Activated CD8-positive, alpha-beta memory T cell treated with anti-CD3 and anti-CD28 coated beads, Interleukin-2, amount 50 U/mL, for 1 hour (primary cell): ENCODE data around the gene DEF6.
A peak's percentile ranks its signal among the peaks of the same experiment; 100 is the strongest.
"Not testable (repeated sequence)": the region's sequence is repeated elsewhere in the genome, so short reads cannot be mapped to it uniquely, and the experiment has no call there.

Experiments used
- DNase-seq: peaks from one replicate; pipeline ENCODE4 v3.0.0-alpha.2; 2020; ENCODE audit errors: extremely low read depth

Gene DEF6

DNA sequence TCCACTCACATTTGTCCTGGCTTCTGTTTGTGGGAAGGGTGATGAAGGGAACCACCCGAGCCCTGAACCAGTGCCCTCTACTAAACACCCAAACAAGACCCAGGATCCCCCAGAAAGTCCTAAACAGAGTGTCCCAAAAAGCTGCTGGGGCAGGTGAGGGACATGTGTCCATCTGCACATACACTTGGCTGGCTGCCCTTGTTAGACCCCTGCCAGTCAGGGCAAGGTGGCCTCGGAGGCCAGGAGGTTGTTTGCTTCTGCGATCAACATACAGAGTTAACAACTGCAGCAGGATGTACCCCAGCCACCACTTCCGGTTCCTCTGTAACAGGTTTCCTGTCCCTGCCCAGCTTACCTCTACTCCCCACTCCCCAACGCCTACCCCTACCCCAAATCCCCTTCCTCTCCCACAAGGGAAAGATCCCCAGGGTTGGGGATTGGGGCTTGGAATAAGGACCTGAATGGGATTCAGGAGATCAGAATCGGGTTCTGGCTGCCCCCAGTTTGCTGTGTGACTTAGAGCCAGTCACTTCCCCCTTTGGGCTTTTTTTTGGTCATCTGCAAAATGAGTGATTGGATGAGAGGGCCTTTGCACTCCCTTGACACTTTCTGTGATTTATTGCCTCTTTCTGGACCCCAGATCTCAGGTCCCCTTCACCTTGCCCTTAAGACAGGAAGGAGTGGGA lies 13.9 kb downstream of the DEF6 start:
- no peak for DNase-seq

DNA sequence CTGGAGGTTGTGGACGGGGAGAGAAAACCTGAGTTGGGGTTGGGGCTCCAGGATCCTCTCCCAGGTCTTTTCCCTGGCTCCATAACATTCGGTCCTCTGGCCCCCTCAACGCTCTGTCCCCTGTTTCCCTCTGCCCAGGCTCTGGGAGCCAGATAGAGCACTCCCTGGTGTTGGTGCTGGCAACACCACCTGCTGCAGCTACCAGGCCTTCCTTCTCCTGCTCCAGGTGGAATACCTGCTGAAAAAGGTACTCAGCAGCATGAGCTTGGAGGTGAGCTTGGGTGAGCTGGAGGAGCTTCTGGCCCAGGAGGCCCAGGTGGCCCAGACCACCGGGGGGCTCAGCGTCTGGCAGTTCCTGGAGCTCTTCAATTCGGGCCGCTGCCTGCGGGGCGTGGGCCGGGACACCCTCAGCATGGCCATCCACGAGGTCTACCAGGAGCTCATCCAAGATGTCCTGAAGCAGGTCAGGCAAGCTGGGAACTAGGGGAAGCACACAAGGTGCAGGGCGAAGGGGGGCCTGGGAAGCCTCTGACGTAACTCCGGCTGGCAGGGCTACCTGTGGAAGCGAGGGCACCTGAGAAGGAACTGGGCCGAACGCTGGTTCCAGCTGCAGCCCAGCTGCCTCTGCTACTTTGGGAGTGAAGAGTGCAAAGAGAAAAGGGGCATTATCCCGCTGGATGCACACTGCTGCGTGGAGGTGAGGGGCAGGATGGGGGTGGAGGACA lies 14.6 kb downstream of the DEF6 start:
- no peak for DNase-seq

DNA sequence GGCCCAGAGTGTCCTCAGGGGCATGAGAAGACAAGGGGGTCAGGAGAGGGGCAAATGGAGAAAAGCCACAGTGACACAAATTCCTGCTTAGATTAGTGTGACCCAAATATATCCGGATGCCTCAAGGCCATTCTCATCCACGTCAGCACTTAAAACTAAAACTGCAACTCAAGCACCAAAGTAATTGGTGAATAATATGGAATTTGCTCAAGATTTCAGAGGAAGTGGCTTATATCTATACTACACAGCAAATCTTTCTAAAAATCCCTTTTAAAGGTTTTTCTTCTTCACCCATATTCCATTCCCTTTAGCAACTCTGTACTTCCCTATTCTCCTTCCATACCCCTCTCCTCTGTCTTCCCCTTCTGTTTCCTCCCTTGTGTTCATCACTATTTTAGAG lies 15.2 kb downstream of the DEF6 start:
- no peak for DNase-seq

DNA sequence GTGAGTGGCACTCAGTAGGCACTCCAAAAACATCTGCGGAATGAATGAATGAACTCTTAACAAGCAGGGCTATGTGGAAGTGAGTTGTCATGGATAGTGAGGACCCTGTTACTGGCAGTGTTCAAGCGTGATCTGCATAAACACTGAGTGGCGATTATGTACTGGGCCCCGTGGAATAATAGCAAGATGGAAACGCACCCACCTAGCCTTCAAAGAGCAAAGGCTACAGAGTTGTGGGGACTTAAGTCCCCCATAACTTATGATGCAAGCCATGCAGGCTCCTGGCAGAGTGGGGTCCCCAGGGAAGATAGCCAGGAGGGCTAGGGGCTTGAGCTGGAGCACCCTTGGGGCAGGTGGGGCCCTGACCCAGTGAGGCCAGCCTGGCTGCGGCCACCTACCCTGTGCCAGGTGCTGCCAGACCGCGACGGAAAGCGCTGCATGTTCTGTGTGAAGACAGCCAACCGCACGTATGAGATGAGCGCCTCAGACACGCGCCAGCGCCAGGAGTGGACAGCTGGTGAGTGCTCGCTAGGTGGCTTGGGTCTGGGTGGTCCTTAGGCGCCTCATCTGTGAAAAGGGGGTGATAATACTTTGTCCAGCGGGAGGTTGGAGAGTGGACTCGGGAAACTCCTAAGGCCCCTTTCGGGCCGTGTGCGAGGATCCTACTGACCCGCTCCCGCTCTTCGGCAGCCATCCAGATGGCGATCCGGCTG lies 20.0 kb downstream of the DEF6 start:
- DNase-seq = no peak

DNA sequence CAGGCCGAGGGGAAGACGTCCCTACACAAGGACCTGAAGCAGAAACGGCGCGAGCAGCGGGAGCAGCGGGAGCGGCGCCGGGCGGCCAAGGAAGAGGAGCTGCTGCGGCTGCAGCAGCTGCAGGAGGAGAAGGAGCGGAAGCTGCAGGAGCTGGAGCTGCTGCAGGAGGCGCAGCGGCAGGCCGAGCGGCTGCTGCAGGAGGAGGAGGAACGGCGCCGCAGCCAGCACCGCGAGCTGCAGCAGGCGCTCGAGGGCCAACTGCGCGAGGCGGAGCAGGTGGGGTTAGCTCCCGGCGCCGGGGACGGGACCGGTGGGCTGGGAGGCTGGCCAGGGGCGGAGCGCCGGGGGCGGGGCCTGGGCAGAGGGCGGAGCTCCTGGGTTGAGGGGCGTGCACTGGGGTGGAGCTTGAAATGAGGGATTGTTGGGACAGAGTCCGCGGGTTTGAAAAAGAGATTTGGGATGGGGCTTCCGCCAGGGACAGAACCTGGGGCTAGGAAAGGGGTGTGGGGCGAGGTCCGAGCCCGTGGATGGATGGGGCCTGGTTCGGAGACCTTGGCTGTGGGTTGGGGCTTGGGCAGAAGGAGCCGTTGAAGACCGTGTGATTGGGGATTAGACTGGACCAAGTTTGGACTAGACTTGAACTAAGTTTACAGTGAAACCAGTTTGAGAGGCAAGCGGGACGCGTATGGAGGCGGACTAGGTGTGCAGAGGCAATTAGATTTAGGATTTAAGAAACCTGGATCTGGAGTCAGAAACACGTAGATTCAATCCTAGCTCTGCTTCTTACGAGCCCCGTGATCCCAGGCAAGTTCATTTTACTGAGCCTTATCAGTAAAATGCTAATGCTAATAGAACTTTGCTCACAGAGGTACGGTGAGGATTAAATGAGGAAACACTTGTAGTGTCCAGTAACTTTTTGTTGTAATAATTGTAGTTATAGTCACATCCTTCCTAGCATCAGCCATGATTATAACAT lies 20.9 kb downstream of the DEF6 start:
- DNase-seq = no peak

DNA sequence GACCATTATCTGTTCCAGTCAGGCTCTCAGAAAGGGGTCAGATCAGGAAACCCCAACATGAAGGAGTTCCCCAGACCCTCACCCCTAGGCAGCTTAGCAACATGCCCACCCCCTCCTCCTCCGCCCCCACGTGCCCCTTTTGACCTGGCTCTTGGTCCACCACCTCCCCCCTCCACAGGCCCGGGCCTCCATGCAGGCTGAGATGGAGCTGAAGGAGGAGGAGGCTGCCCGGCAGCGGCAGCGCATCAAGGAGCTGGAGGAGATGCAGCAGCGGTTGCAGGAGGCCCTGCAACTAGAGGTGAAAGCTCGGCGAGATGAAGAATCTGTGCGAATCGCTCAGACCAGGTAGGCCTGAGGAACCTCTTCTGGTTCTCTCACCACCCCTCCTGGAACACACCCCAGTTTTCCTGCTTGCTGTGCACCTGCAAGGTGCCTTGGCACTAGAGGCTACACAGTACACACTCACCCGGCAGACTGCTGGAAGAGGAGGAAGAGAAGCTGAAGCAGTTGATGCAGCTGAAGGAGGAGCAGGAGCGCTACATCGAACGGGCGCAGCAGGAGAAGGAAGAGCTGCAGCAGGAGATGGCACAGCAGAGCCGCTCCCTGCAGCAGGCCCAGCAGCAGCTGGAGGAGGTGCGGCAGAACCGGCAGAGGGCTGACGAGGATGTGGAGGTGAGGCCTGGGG lies 21.9 kb downstream of the DEF6 start:
- DNase-seq = no peak

DNA sequence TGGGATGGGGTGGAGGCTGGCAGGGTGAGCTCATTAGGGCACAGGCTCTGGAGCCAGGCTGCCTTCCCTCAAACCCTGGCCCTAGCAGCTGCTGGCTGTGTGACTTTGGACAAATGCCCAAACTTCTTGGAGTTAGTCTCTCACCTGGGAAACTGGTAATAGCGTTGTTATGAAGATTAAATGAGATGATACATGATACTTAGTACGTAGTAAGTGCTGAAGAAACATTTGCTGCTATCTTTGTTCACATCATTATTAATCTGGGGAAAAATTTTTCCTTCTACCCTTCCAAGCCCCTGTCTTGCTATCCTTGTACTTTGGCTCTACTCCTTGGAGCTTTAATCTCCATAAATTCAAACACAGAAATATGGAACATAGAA lies 22.4 kb downstream of the DEF6 start:
- no peak for DNase-seq

DNA sequence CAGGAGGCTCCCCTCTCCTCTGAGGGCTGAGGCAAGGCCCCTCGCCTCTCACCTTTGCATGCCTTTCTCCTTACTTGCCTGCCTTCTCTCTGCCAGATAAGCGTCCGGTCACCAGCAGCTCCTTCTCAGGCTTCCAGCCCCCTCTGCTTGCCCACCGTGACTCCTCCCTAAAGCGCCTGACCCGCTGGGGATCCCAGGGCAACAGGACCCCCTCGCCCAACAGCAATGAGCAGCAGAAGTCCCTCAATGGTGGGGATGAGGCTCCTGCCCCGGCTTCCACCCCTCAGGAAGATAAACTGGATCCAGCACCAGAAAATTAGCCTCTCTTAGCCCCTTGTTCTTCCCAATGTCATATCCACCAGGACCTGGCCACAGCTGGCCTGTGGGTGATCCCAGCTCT lies 23.5 kb downstream of the DEF6 start:
- DNase-seq = no peak

DNA sequence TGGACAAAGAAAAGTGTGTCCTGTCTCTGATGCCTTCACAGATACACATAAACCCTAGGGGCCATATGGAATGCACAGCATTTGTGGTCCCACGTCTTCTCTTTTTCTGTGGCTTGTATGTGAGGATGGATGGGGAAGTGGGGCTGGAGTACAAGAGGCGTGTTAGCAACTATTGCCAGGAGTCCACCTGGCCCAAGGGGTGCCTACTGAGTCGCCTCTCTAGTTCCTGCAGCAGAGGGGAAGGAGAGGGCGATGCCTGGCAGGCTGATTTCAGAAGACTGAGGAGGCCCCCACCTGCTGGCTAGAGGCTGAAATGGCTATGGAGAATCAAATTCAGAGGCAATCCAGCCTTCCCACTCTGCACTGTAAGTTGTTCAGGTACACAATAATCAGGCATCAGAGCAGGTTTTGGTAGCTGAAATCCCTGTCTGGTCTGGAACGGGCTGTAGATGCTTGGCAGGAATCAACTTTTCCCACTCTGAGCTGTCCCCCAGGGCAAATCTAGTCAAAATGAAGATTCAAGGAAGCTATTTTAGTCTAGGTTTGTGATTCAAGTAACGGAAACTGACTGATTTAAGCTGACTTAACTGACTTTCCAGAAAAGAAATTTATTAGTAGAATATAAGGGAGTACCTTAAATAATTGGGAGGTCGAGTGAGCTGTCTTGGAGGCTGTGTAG lies 29.9 kb downstream of the DEF6 start:
- DNase-seq = peak; percentile 63

DNA sequence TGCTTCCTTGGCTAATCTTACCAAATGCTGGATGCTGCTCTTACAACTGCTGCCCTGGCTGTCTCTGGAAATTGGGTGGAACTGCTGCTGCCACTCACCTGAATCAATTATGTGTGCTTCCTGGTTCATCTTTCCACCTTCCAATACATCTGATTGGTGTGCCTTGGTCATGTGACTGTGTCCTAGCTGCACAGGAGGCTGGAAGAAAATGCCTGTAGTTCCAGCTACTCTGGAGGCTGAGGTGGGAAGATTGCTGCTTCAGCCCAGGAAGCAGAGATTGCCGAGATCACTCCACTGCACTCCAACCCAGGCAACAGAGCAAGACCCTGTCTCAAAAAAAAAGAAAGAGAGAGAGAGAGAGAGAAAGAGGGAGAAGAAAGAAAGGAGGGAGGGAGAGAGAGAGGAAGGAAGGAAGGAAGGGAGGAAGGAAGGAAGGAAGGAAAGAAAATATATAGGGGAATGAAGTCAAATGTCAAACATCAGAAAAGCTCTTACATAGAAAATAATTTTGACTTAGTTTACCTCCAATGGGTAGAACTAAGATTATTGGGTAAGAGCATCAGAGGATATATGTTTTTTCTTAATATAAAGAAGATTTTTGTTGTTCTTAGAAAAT lies 30.6 kb downstream of the DEF6 start:
- no peak for DNase-seq

DNA sequence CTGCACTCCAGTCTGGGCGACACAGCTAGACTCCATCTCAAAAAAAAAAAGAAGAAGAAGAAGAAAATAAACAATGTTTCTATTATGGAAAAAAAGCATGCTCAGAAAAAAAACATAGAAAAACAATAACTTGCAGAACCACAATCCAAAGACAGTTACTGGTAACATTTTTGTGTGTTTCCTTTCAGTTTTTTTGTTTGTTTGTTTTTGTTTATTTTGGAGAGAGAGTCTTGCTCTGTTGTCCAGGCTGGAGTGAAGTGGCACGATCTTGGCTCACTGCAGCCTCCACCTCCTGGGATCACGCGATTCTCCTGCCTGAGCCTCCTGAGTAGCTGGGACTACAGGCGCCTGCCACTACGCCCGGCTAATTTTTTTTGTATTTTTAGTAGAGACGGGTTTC lies 31.3 kb downstream of the DEF6 start:
- DNase-seq = not testable (repeated sequence)

DNA sequence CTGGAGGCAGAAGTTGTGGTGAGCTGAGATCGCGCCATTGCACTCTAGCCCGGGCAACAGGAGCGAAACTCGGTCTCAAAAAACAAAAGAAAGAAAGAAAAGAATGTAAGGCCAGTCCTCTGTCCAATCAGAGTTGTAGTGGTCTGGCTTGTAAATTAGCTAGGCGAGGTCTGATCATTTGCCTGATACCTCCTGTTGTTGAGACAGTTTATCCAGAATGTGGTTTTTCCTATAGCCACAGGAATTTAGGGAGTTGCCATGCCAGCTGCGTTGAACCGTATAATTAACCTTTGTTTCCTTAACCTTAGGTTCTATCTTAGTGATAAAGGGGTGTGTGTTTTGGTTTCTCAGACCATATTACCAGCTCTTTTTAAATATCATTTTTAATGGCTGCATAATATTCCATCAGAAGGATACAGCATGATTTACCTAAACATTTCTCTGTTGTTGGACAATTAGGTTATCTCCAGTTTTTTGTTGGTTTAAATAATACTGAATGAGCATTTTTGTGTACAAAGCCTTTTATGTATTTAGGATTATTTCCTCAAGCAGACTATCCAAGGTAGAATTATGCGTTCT lies 33.0 kb downstream of the DEF6 start:
- no peak for DNase-seq

DNA sequence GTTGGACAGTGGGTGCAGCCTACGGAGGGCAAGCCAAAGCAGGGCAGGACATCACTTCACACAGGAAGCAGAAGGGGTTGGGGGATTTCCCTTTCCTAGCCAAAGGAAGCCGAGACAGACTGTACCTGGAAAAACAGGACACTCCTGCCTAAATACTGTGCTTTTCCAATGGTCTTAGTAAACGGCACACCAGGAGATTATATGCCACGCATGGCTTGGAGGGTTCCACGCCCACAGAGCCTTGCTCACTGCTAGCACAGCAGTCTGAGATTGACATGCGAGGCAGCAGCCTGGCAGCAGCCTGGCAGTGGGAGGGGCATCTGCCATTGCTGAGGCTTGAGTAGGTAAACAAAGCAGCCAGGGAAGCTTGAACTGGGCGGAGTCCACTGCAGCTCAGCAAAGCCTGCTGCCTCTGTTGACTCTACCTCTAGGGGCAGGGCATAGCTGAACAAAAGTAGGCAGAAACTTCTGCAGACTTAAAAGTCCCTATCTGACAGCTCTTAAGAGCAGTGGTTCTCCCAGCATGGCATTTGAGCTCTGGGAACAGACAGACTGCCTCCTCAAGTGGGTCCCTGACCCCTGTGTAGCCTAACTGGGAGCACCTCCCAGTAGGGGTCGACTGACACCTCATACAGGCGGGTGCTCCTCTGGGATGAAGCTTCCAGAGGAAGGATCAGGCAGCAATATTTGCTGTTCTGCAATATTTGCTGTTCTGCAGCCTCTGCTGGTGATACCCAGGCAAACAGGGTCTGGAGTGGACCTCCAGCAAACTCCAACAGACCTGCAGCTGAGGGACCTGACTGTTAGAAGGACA lies 34.7 kb downstream of the DEF6 start:
- DNase-seq = peak; percentile 49

DNA sequence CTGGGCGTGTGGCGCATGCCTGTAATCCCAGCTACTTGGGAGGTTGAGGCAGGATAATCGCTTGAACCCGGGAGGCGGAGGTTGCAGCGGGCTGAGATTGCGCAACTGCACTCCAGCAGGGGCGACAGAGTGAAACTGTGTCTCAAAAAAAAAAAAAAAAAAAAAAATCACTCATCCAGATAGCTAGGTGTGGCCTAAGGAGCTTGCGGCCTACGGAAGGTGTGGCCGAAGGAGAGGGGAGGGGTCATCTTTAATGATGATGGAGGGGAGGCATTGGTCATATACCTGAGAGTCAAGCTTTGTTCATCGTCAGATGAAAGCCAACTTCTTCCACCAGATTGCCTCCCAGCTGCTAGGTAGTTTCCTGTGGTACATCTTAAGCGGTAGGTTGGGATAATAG lies 43.9 kb downstream of the DEF6 start:
- no peak for DNase-seq

DNA sequence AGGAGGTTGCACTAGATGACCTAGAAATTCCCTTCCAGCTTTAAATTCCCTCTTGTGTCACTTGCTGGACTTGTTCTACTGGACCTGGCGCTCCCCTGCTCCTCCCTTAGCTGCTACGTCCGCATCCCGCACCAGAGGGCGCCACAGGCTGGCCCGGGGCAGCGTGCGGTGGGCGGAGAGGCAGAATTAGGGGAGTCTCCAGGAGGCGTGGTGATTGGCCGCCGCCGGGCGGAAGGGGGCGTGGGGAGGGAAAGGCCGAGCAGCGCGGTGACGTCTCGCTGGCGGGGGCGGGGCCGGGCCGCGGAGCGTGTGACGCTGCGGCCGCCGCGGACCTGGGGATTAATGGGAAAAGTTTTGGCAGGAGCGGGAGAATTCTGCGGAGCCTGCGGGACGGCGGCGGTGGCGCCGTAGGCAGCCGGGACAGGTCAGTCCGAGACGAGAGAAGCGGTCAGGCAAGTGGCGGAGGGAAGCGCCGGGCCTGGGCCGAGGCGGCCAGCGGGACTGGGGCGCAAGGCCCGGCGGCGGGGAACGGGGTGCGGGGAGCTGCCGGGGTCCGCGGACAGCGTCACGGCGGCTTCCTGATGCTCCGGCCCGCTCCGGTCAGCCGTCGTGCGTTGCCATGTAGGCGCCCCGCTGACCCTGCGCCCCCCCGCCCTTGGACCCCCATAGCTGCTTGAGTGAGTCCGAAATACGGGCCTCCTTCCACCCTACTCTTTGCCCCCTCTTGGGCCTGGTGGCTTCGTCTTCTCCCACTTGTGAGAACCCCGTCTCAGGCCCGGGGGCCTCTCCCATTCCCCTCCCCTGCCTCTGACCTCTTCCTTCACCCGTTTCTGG lies 44.9 kb downstream of the DEF6 start, which contains the start of gene PPARD:
Gene PPARD (plus strand): TSS at position 301 of the 834 bp plus-strand sequence. CDS start 68,530 bp downstream, outside the sequence.
- DNase-seq = peak; percentile 88

DNA sequence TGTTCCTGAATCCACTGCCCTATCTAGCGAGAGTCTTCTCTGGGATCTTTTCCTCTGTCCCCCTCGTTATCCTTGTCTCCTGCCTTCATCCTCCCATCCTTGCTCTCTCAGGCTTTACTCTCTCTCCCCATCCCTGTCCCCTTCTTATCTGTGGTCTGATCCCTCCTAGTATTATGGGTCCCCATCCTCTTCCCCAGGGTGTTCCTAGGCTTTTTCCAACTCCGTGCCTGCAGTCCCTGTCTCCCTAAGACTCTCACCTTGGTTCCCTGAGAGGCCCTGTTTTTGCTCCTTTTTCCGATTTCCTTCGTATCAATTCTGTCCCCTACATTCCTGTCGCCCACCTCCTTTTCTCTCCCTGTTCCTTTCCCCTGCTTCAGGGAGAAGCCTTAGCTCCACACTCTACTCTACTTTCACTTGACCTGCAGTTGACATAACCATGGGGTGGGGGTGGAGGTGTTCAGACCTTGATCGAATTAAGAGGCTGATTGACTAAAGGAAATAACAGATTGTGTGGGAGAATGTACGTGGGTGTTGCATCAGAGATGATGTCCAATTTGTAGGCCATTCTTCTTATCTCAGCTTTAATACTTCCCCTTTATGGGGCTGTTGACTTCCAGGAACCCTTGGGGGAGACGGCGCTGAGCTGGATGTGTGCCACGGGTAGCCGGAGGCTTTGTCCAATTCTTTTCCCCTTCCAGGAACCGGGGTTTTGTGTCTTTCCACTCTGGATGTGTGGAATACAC lies 45.6 kb downstream of the DEF6 start:
- DNase-seq = no peak
